OCI-LY1 (cell line): ENCODE measurements around the gene FRMD5.

Experiments
- H2AFZ ChIP-seq: fragments of 200-600 bp; sonication (generic), shearing (Covaris generic); 2 replicates; pipeline ENCODE4 v1.6.0; 2014; ENCODE audit warnings: antibody characterized with exemption, mild to moderate bottlenecking, low read length
- H3F3A ChIP-seq: fragments of 200-600 bp; sonication (generic), shearing (Covaris generic); 2 replicates; pipeline ENCODE4 v1.6.0; 2014; ENCODE audit warnings: mild to moderate bottlenecking, antibody characterized with exemption, low read length, moderate library complexity; ENCODE audit not compliant: insufficient read depth
- H3K27ac ChIP-seq: fragments of 200-600 bp; sonication (generic); 2 replicates; pipeline ENCODE4 v1.5.1; 2014; ENCODE audit warnings: low read length, mixed run types, mild to moderate bottlenecking, low read depth; ENCODE audit not compliant: poor library complexity, severe bottlenecking
- H3K27me3 ChIP-seq: fragments of 200-600 bp; sonication (generic); 2 replicates; pipeline ENCODE4 v1.6.0; 2014; ENCODE audit warnings: antibody characterized with exemption, mild to moderate bottlenecking, low read length, moderate library complexity; ENCODE audit not compliant: insufficient read depth
- H3K36me3 ChIP-seq: fragments of 200-600 bp; sonication (generic); 2 replicates; pipeline ENCODE4 v1.6.1; 2014; ENCODE audit warnings: mild to moderate bottlenecking, antibody characterized with exemption, low read length, moderate library complexity, mixed read lengths; ENCODE audit not compliant: insufficient read depth
- H3K4me1 ChIP-seq: fragments of 200-600 bp; sonication (generic); 2 replicates; pipeline ENCODE4 v1.5.1; 2014; ENCODE audit warnings: mild to moderate bottlenecking, low read length, moderate library complexity; ENCODE audit not compliant: insufficient read depth, severe bottlenecking
- H3K4me2 ChIP-seq: fragments of 200-600 bp; sonication (generic), shearing (Covaris generic); 2 replicates; pipeline ENCODE4 v1.6.1; 2014; ENCODE audit warnings: low read length
- H3K4me3 ChIP-seq: fragments of 200-600 bp; sonication (generic); 2 replicates; pipeline ENCODE4 v1.5.1; 2014; ENCODE audit warnings: low read length, low read depth, mild to moderate bottlenecking, mixed read lengths; ENCODE audit not compliant: poor library complexity, severe bottlenecking
- H3K79me2 ChIP-seq: fragments of 200-600 bp; shearing (Covaris generic); 2 replicates; pipeline ENCODE4 v1.6.1; 2016; ENCODE audit warnings: mixed run types, low read length, mixed read lengths; ENCODE audit not compliant: insufficient read depth
- H3K9ac ChIP-seq: fragments of 200-600 bp; sonication (generic), shearing (Covaris generic); 2 replicates; pipeline ENCODE4 v1.6.1; 2014; ENCODE audit warnings: mild to moderate bottlenecking, low read length, mixed read lengths
- H3K9me2 ChIP-seq: fragments of 200-600 bp; sonication (generic), shearing (Covaris generic); 2 replicates; pipeline ENCODE4 v1.6.1; 2014; ENCODE audit warnings: low read depth, mild to moderate bottlenecking, low read length, mixed read lengths
- H3K9me3 ChIP-seq: fragments of 200-600 bp; shearing (Covaris generic); 2 replicates; pipeline ENCODE4 v1.6.1; 2014; ENCODE audit warnings: low read length, mixed read lengths
- H4K20me1 ChIP-seq: fragments of 200-600 bp; sonication (generic), shearing (Covaris generic); 2 replicates; pipeline ENCODE4 v1.6.0; 2016; ENCODE audit warnings: mild to moderate bottlenecking, low read length; ENCODE audit not compliant: insufficient read depth
- EZH2 ChIP-seq: fragments of 200-600 bp; sonication (generic), shearing (Covaris generic); IDR thresholded peaks from 2 replicates; pipeline ENCODE4 v1.8.0; 2017; ENCODE audit warnings: borderline replicate concordance, mixed run types, mild to moderate bottlenecking, antibody characterized with exemption, low read length, moderate library complexity, mixed read lengths
- TF ChIP-seq, protein P1 (sequence below): fragments of 200-600 bp; sonication (generic), shearing (Covaris generic); IDR thresholded peaks from 2 replicates; pipeline ENCODE4 v1.5.1; 2017; ENCODE audit warnings: mild to moderate bottlenecking, antibody characterized with exemption, low read length, moderate library complexity, mixed read lengths

Gene FRMD5

DNA sequence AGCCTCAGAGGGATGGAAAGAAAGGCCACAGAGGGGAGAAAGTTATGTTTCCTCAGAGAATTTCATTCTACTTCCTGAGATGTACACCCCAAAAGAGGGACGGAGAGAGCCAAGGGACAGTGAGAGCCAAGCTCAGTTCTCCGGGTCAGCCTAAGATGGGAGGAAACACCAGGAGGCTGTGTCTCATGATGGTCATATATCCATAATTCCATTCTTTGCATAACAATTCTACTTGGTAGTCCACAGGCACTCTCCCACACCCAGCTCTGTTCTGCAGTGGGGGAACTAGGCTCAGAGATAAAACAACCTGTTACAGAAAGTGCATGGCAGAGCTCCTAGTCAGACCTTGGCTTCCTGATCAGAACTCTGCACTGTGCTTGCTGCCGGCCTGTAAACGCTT lies 313.8 kb downstream of the FRMD5 start:
- Histone ChIP-seq H3K9me3 (no peaks in the 10 kb centered on the region), H2AFZ (no peak overlapping the region), H3K9ac (no peak overlapping the region), H4K20me1 (no peaks in the 10 kb centered on the region), H3K4me1 (no peaks in the 10 kb centered on the region), H3K27ac (no peak overlapping the region), H3K27me3 (no peaks in the 10 kb centered on the region), H3K4me3 (no peak overlapping the region), H3K9me2 (no peaks in the 10 kb centered on the region), H3F3A (no peaks in the 10 kb centered on the region), H3K4me2 (no peak overlapping the region), H3K79me2 (no peaks in the 10 kb centered on the region), H3K36me3 (peaks cover 88% of the 10 kb centered on the region)
- TF ChIP-seq EZH2, result no peak
- TF ChIP-seq, protein P1, sequence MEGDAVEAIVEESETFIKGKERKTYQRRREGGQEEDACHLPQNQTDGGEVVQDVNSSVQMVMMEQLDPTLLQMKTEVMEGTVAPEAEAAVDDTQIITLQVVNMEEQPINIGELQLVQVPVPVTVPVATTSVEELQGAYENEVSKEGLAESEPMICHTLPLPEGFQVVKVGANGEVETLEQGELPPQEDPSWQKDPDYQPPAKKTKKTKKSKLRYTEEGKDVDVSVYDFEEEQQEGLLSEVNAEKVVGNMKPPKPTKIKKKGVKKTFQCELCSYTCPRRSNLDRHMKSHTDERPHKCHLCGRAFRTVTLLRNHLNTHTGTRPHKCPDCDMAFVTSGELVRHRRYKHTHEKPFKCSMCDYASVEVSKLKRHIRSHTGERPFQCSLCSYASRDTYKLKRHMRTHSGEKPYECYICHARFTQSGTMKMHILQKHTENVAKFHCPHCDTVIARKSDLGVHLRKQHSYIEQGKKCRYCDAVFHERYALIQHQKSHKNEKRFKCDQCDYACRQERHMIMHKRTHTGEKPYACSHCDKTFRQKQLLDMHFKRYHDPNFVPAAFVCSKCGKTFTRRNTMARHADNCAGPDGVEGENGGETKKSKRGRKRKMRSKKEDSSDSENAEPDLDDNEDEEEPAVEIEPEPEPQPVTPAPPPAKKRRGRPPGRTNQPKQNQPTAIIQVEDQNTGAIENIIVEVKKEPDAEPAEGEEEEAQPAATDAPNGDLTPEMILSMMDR, result no peak

DNA sequence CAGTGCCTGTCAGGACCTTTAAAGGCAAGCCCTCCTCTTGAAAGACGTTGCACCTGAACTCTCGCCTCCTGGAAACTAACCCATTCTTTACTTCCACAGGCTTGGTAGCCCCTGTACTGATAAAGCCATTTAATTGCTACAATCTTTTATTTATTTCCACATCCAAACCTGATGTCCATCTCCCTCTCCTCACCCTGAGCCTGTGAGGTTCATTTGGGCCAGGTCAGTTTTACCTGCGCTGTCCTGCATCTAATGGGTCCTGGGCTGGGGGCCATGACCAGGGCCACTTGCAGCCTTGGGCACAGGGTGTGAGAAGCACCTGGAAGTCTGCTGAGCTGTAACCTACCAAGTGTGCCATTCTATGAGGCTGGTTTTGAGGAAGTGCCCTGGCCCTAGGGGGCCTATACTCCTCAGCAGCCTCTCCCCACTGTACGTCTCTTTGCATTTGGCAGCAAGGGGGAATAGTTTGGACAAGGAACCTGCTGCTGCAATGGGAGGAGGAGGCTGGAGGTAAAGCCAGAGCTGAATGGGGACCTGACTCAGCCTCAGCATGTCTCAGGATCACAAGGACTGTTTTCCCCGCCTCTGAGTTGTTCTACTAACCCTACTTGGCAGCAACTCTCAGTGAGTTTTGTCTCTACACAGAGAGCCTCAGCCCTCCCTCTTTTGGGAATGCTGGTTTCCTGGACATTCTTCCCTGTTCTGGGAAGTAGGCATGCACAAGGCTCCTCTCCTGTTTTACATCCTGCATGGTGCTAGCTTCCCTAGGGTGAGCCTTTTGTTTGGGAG lies 314.5 kb downstream of the FRMD5 start:
- TF ChIP-seq, protein P1, result no peak
- no peak for TF ChIP-seq EZH2
- no peak overlapping the region for H3K4me2 ChIP-seq
- H2AFZ ChIP-seq, result no peak overlapping the region
- no peaks in the 10 kb centered on the region for H3K9me2 ChIP-seq
- H3K9me3 ChIP-seq, result no peaks in the 10 kb centered on the region
- no peaks in the 10 kb centered on the region for H3K4me1 ChIP-seq
- H3F3A ChIP-seq, result no peaks in the 10 kb centered on the region
- no peak overlapping the region for H3K27ac ChIP-seq
- H3K4me3 ChIP-seq, result no peak overlapping the region
- H3K36me3 ChIP-seq, result peaks cover 92% of the 10 kb centered on the region
- H3K79me2 ChIP-seq, result no peaks in the 10 kb centered on the region
- H3K27me3 ChIP-seq, result no peaks in the 10 kb centered on the region
- no peaks in the 10 kb centered on the region for H4K20me1 ChIP-seq
- no peak overlapping the region for H3K9ac ChIP-seq

DNA sequence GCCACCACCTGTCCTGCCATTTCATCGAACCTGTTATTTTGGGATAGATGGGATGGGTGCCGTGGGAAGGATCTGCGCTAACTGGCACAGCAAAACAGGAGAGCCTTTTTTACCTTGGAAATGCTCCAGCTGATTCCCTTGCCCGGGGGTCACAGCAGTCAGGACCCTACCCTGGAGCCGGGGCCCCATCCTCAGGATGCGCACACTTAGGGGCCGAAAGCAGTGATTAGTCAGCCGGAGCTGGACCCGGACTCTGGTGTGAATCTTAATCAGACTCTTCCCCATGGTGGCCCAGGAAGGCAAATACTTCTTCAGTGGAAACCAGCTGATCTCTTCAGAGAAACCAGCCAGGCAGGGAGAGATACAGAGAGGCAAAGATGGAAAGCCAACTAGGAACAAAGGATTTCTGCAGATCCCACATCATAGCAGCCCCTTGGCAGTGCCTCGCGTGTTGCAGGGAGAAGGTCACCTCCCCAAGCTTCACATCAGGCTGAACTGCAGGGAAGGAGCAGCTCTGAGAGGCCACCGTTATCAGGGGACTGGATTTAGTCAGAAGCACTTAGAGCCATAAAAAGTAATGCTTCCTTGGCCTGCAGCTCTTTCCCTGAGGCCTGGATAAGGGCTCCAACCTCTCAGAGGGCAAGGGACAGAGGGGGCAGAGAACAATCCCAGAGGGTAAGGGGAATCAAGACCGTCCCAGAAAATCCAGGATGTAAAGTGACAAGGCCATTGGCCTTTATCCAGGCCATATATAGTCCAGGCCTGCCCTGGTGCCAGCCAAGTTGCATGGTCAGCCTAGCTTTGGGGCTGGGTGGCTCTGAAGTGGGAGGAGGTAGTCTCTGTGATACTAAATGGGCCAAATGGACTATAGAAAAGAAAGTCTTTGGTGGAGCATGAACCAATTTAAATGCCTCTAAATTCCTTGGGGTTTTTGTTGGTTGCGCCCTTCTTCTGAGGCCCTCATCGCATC lies 315.4 kb downstream of the FRMD5 start:
- no peaks in the 10 kb centered on the region for H3K4me1 ChIP-seq
- no peaks in the 10 kb centered on the region for H3K9me3 ChIP-seq
- no peaks in the 10 kb centered on the region for H3K79me2 ChIP-seq
- no peak overlapping the region for H3K4me2 ChIP-seq
- no peaks in the 10 kb centered on the region for H3K27me3 ChIP-seq
- H3F3A ChIP-seq, result no peaks in the 10 kb centered on the region
- H3K4me3 ChIP-seq, result no peak overlapping the region
- peaks cover 92% of the 10 kb centered on the region for H3K36me3 ChIP-seq
- H3K27ac ChIP-seq, result no peak overlapping the region
- TF ChIP-seq EZH2, result no peak
- TF ChIP-seq, protein P1, result no peak
- H3K9ac ChIP-seq, result no peak overlapping the region
- H2AFZ ChIP-seq, result no peak overlapping the region
- H3K9me2 ChIP-seq, result no peaks in the 10 kb centered on the region
- H4K20me1 ChIP-seq, result no peaks in the 10 kb centered on the region
